ENCODE measurements around the gene LLPH. TPM values are rescaled to one million over a fixed set of nuclear protein-coding genes. Genes with fewer than 3 reads are reported as not detected.

LLPH gene
- polyA plus RNA-seq, 1 of the 3 experiments (the other 2 are of a cell fraction) = 7.4 TPM

- no peak for DNase-seq
- Histone ChIP-seq H3K36me3 (replicated peaks in 1 of 2; ENCODE audit: control insufficient read depth in 1 of 2, insufficient read depth in 2 of 2, low read length in 1 of 2) (no peaks in the 10 kb centered on the region), H3K27me3 (ENCODE audit: insufficient read depth) (peaks cover 7% of the 10 kb centered on the region; the same call in 1 of the 2 replicates), H3K27ac (ENCODE audit: low read depth in 2 of 2, low read length in 1 of 2) (no peak overlapping the region), H3K4me3 (ENCODE audit: low read depth in 2 of 2, low read length in 1 of 2) (no peak overlapping the region), H3K4me2 (no peak overlapping the region), H4K20me1 (ENCODE audit: insufficient read depth) (no peaks in the 10 kb centered on the region), H3K79me2 (ENCODE audit: insufficient read depth) (no peaks in the 10 kb centered on the region), H3F3A (replicated peaks; ENCODE audit: insufficient read depth) (no peaks in the 10 kb centered on the region), H3K9me2 (no peaks in the 10 kb centered on the region), H3K4me1 (ENCODE audit: control insufficient read depth in 1 of 2, insufficient read depth in 2 of 2, low read depth in 1 of 2, low read length in 1 of 2) (no peaks in the 10 kb centered on the region; a peak in 1 of 4 replicates), H3K9ac (no peak overlapping the region), H2AFZ (ENCODE audit: low read depth) (0 out of 2 replicates have a peak overlapping the region, but pooled peaks have one; percentile 0), H3K9me3 (0 out of 2 replicates have a peak, but pooled peaks cover 11% of the 10 kb centered on the region)
- ChIA-PET POLR2A (no interaction called here), CTCF (no interaction called here)
- WGBS (ENCODE audit: low lambda C conversion rate) = 38% methylated on average over 4 of the region's 4 CpGs
- no peak for TF ChIP-seq RXRA (IDR thresholded peaks at IDR 0.05; ENCODE audit: borderline replicate concordance, low read depth)
- no peak for TF ChIP-seq JUND (IDR thresholded peaks at IDR 0.05)
- TF ChIP-seq MXI1 (IDR thresholded peaks at IDR 0.05; ENCODE audit: low read depth, low read length) = no peak
- TF ChIP-seq USF1 (IDR thresholded peaks at IDR 0.05; ENCODE audit: borderline replicate concordance, low read depth) = no peak
- TF ChIP-seq, protein P1, sequence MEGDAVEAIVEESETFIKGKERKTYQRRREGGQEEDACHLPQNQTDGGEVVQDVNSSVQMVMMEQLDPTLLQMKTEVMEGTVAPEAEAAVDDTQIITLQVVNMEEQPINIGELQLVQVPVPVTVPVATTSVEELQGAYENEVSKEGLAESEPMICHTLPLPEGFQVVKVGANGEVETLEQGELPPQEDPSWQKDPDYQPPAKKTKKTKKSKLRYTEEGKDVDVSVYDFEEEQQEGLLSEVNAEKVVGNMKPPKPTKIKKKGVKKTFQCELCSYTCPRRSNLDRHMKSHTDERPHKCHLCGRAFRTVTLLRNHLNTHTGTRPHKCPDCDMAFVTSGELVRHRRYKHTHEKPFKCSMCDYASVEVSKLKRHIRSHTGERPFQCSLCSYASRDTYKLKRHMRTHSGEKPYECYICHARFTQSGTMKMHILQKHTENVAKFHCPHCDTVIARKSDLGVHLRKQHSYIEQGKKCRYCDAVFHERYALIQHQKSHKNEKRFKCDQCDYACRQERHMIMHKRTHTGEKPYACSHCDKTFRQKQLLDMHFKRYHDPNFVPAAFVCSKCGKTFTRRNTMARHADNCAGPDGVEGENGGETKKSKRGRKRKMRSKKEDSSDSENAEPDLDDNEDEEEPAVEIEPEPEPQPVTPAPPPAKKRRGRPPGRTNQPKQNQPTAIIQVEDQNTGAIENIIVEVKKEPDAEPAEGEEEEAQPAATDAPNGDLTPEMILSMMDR (IDR thresholded peaks at IDR 0.05) = no peak
- TF ChIP-seq ELF1 (IDR thresholded peaks at IDR 0.05) = no peak
- TF ChIP-seq EP300 (IDR thresholded peaks at IDR 0.05; ENCODE audit: borderline replicate concordance in 1 of 2, low read depth in 1 of 2, low read length in 1 of 2) = no peak
- TF ChIP-seq NFIC (IDR thresholded peaks at IDR 0.05; ENCODE audit: borderline replicate concordance) = no peak
- TF ChIP-seq, protein P2, sequence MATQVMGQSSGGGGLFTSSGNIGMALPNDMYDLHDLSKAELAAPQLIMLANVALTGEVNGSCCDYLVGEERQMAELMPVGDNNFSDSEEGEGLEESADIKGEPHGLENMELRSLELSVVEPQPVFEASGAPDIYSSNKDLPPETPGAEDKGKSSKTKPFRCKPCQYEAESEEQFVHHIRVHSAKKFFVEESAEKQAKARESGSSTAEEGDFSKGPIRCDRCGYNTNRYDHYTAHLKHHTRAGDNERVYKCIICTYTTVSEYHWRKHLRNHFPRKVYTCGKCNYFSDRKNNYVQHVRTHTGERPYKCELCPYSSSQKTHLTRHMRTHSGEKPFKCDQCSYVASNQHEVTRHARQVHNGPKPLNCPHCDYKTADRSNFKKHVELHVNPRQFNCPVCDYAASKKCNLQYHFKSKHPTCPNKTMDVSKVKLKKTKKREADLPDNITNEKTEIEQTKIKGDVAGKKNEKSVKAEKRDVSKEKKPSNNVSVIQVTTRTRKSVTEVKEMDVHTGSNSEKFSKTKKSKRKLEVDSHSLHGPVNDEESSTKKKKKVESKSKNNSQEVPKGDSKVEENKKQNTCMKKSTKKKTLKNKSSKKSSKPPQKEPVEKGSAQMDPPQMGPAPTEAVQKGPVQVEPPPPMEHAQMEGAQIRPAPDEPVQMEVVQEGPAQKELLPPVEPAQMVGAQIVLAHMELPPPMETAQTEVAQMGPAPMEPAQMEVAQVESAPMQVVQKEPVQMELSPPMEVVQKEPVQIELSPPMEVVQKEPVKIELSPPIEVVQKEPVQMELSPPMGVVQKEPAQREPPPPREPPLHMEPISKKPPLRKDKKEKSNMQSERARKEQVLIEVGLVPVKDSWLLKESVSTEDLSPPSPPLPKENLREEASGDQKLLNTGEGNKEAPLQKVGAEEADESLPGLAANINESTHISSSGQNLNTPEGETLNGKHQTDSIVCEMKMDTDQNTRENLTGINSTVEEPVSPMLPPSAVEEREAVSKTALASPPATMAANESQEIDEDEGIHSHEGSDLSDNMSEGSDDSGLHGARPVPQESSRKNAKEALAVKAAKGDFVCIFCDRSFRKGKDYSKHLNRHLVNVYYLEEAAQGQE (IDR thresholded peaks at IDR 0.05; ENCODE audit: low read depth, low read length) = no peak
- no peak for TF ChIP-seq FOXJ3 (CRISPR knock-in tag; IDR thresholded peaks at IDR 0.05)
- TF ChIP-seq, protein P3, sequence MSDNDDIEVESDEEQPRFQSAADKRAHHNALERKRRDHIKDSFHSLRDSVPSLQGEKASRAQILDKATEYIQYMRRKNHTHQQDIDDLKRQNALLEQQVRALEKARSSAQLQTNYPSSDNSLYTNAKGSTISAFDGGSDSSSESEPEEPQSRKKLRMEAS (IDR thresholded peaks at IDR 0.05; ENCODE audit: low read depth) = no peak
- TF ChIP-seq USF2 (IDR thresholded peaks at IDR 0.05; ENCODE audit: borderline replicate concordance, low read depth, low read length) = no peak
- no peak for TF ChIP-seq EZH2phosphoT487 (IDR thresholded peaks at IDR 0.05; ENCODE audit: borderline replicate concordance, low read depth)
- no peak for TF ChIP-seq IRF3 (IDR thresholded peaks at IDR 0.05; ENCODE audit: low read depth, low read length)
- no peak for TF ChIP-seq RCOR1 (IDR thresholded peaks at IDR 0.05; ENCODE audit: low read length)
- no peak for TF ChIP-seq MEF2A (IDR thresholded peaks at IDR 0.05; ENCODE audit: borderline replicate concordance, low read depth)
These were observed 49.8 kb downstream of the LLPH start for GRCh38 chr12:66080791-66081190.

Measured in SK-N-SH (cell line).